ENCODE results near the gene BCAS1. TPM values are rescaled to one million over a fixed set of nuclear protein-coding genes. Genes with fewer than 3 reads are reported as not detected.

The BCAS1 gene
- total RNA-seq, 1 donor from 2014 or later: 0.04 TPM

GRCh38 chr20:53894707-53895384 is 175.5 kb downstream of the BCAS1 start:
- Histone ChIP-seq H3K36me3 (ENCODE audit: control insufficient read depth, insufficient read depth, low read length) (no peaks in the 10 kb centered on the region), H3K4me3 (ENCODE audit: low read depth, low read length) (no peak overlapping the region), H3K27me3 (ENCODE audit: control insufficient read depth, insufficient read depth, low read length) (no peaks in the 10 kb centered on the region)
- no peak for DNase-seq (ENCODE audit: low read depth)
- TF ChIP-seq, protein P1, sequence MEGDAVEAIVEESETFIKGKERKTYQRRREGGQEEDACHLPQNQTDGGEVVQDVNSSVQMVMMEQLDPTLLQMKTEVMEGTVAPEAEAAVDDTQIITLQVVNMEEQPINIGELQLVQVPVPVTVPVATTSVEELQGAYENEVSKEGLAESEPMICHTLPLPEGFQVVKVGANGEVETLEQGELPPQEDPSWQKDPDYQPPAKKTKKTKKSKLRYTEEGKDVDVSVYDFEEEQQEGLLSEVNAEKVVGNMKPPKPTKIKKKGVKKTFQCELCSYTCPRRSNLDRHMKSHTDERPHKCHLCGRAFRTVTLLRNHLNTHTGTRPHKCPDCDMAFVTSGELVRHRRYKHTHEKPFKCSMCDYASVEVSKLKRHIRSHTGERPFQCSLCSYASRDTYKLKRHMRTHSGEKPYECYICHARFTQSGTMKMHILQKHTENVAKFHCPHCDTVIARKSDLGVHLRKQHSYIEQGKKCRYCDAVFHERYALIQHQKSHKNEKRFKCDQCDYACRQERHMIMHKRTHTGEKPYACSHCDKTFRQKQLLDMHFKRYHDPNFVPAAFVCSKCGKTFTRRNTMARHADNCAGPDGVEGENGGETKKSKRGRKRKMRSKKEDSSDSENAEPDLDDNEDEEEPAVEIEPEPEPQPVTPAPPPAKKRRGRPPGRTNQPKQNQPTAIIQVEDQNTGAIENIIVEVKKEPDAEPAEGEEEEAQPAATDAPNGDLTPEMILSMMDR (IDR thresholded peaks at IDR 0.05; ENCODE audit: insufficient read depth, low read length, poor library complexity, severe bottlenecking): no peak

Other genes with a start within 250 kb of the BCAS1 start
- gene CYP24A1, start 103.4 kb upstream of the BCAS1 start, total RNA-seq: 0.04 and 0.82 TPM in 2 replicates
- gene PFDN4, start 137.5 kb upstream of the BCAS1 start, total RNA-seq: 126 and 143 TPM in 2 replicates

All from kidney epithelial cell (primary cell).